H9 (cell line): ENCODE data around the gene NCOA5. TPM values are rescaled to one million over a fixed set of nuclear protein-coding genes. Genes with fewer than 3 reads are reported as not detected.

ENCODE experiments used
- DNase-seq: peaks from one replicate; pipeline ENCODE4 v3.0.0-alpha.2; 2017
- H2AFZ ChIP-seq: one replicate; pipeline ENCODE4 v1.6.1; 2013; ENCODE audit warnings: mild to moderate bottlenecking, low read length, control low read depth, moderate library complexity
- H2AK5ac ChIP-seq: 2 replicates; pipeline ENCODE4 v1.6.1; 2013; ENCODE audit warnings: low read length, control low read depth, mixed read lengths; ENCODE audit not compliant: insufficient read length
- H2BK120ac ChIP-seq: one replicate; pipeline ENCODE4 v1.6.1; 2013; ENCODE audit warnings: low read depth, mild to moderate bottlenecking, low read length, control low read depth, inconsistent platforms; ENCODE audit not compliant: poor library complexity, severe bottlenecking
- H2BK12ac ChIP-seq: 2 replicates; pipeline ENCODE4 v1.6.1; 2013; ENCODE audit warnings: low read length, control low read depth, mixed read lengths, low read depth; ENCODE audit not compliant: insufficient read length
- H2BK15ac ChIP-seq: 2 replicates; pipeline ENCODE4 v1.6.1; 2013; ENCODE audit warnings: low read depth, low read length, control low read depth
- H2BK20ac ChIP-seq: one replicate; pipeline ENCODE4 v1.6.1; 2013; ENCODE audit warnings: low read depth, mild to moderate bottlenecking, low read length, control low read depth, inconsistent platforms; ENCODE audit not compliant: poor library complexity, severe bottlenecking
- H2BK5ac ChIP-seq: 2 replicates; pipeline ENCODE4 v1.6.1; 2013; ENCODE audit warnings: low read length, control low read depth, mixed read lengths; ENCODE audit not compliant: insufficient read length
- H3K14ac ChIP-seq: 2 replicates; pipeline ENCODE4 v1.6.1; 2013; ENCODE audit warnings: low read length, control low read depth; ENCODE audit not compliant: insufficient read depth
- H3K18ac ChIP-seq: 2 replicates; pipeline ENCODE4 v1.6.1; 2013; ENCODE audit warnings: low read depth, mild to moderate bottlenecking, mixed read lengths, low read length, control low read depth; ENCODE audit not compliant: insufficient read length
- H3K23ac ChIP-seq: 2 replicates; pipeline ENCODE4 v1.6.1; 2013; ENCODE audit warnings: low read length, control low read depth, mixed read lengths, low read depth; ENCODE audit not compliant: insufficient read length
- H3K23me2 ChIP-seq: 2 replicates; pipeline ENCODE4 v1.6.1; 2013; ENCODE audit warnings: low read depth, mild to moderate bottlenecking, mixed read lengths, low read length, control low read depth; ENCODE audit not compliant: insufficient read length, poor library complexity, severe bottlenecking
- H3K27ac ChIP-seq: 2 replicates; pipeline ENCODE4 v1.5.1; 2013; ENCODE audit warnings: low read length, control low read depth, mixed read lengths, low read depth; ENCODE audit not compliant: insufficient read length
- H3K27me3 ChIP-seq: 2 replicates; pipeline ENCODE4 v1.6.1; 2013; ENCODE audit warnings: low read length, control low read depth, inconsistent platforms; ENCODE audit not compliant: insufficient read depth
- H3K4ac ChIP-seq: 2 replicates; pipeline ENCODE4 v1.6.1; 2013; ENCODE audit warnings: low read depth, mild to moderate bottlenecking, control low read depth, inconsistent platforms, low read length, moderate library complexity
- H3K4me1 ChIP-seq: 2 replicates; pipeline ENCODE4 v1.6.1; 2013; ENCODE audit warnings: low read length, control low read depth, inconsistent platforms; ENCODE audit not compliant: insufficient read depth
- H3K4me2 ChIP-seq: 2 replicates; pipeline ENCODE4 v1.6.1; 2013; ENCODE audit warnings: low read length, control low read depth, mixed read lengths; ENCODE audit not compliant: insufficient read length, insufficient read depth
- H3K56ac ChIP-seq: 2 replicates; pipeline ENCODE4 v1.6.1; 2013; ENCODE audit warnings: low read depth, mild to moderate bottlenecking, mixed read lengths, low read length, control low read depth; ENCODE audit not compliant: insufficient read length
- H3K79me1 ChIP-seq: 2 replicates; pipeline ENCODE4 v1.6.1; 2013; ENCODE audit warnings: low read depth, mild to moderate bottlenecking, moderate library complexity, low read length, control low read depth, inconsistent platforms; ENCODE audit not compliant: insufficient read depth, poor library complexity, severe bottlenecking
- H3K79me2 ChIP-seq: 2 replicates; pipeline ENCODE4 v1.6.1; 2013; ENCODE audit warnings: low read length, control low read depth, inconsistent platforms; ENCODE audit not compliant: insufficient read depth
- H3K9ac ChIP-seq: 2 replicates; pipeline ENCODE4 v1.6.1; 2013; ENCODE audit warnings: low read length, control low read depth, mixed read lengths; ENCODE audit not compliant: insufficient read length; ENCODE audit errors: extremely low read depth
- H3K9me3 ChIP-seq: one replicate; pipeline ENCODE4 v1.6.1; 2013; ENCODE audit warnings: low read depth, low read length, inconsistent platforms; ENCODE audit not compliant: control insufficient read depth
- H3T11ph ChIP-seq: one replicate; pipeline ENCODE4 v1.6.1; 2013; ENCODE audit warnings: mild to moderate bottlenecking, low read length, control low read depth, inconsistent platforms
- H4K20me1 ChIP-seq: one replicate; pipeline ENCODE4 v1.6.1; 2013; ENCODE audit not compliant: control insufficient read depth, insufficient read length, insufficient read depth
- H4K5ac ChIP-seq: 2 replicates; pipeline ENCODE4 v1.6.1; 2013; ENCODE audit warnings: low read depth, mild to moderate bottlenecking, mixed read lengths, low read length, control low read depth; ENCODE audit not compliant: insufficient read length
- H4K8ac ChIP-seq: replicated peaks from 2 replicates; pipeline ENCODE4 v1.6.1; 2013; ENCODE audit warnings: low read length, control low read depth, mixed read lengths, low read depth; ENCODE audit not compliant: insufficient read length
- H4K91ac ChIP-seq: 2 replicates; pipeline ENCODE4 v1.6.1; 2013; ENCODE audit warnings: low read depth, mild to moderate bottlenecking, moderate library complexity, mixed read lengths, low read length, control low read depth; ENCODE audit not compliant: insufficient read length
- H3K27ac Mint-ChIP-seq, 3 experiments: 2 replicates in 2 of 3; 3 replicates in 1 of 3; pipeline ENCODE4 v1.8.0; 2020 to 2021; ENCODE audit warnings: mixed read lengths in 3 of 3, mild to moderate bottlenecking in 1 of 3, moderate library complexity in 1 of 3
- H3K27me3 Mint-ChIP-seq: 2 replicates; pipeline ENCODE4 v1.8.0; 2021; ENCODE audit warnings: low read depth, mild to moderate bottlenecking, moderate library complexity, mixed read lengths
- H3K36me3 Mint-ChIP-seq, 3 experiments: 2 replicates in 2 of 3; 3 replicates in 1 of 3; pipeline ENCODE4 v1.8.0; 2020 to 2021; ENCODE audit warnings: low read depth in 3 of 3, mixed read lengths in 3 of 3; ENCODE audit not compliant: insufficient read depth in 1 of 3
- H3K4me1 Mint-ChIP-seq, 2 experiments: 2 replicates each; pipeline ENCODE4 v1.8.0; 2020; ENCODE audit warnings: mixed read lengths in 2 of 2
- H3K4me3 Mint-ChIP-seq, 2 experiments: 2 replicates in 1 of 2; 3 replicates in 1 of 2; pipeline ENCODE4 v1.8.0; 2020 to 2021; ENCODE audit warnings: mild to moderate bottlenecking in 2 of 2, mixed read lengths in 2 of 2, moderate library complexity in 1 of 2
- H3K9me3 Mint-ChIP-seq, 2 experiments: 2 replicates in 1 of 2; 3 replicates in 1 of 2; pipeline ENCODE4 v1.8.0; 2020; ENCODE audit warnings: mild to moderate bottlenecking in 2 of 2, mixed read lengths in 2 of 2, moderate library complexity in 1 of 2
- WGBS: extraction: QIAGEN DNeasy Blood & Tissue Kit; methylation state at CpG from one replicate; pipeline ENCODE4 v1.1.7; 2013; ENCODE audit warnings: missing lambda C conversion rate, low lambda C conversion rate, mixed read lengths; ENCODE audit not compliant: insufficient read length; ENCODE audit errors: extremely low coverage; 5-methylcytosine and 5-hydroxymethylcytosine counted together
- total RNA-seq: library from RNA; stranded (reverse); gene quantifications from 2 replicates; pipeline ENCODE4 v1.2.1, GENCODE V29; 2021
- TF ChIP-seq, protein P1 (sequence below): fragments of 200-600 bp; sonication (generic); conservative IDR thresholded peaks from 3 replicates; pipeline ENCODE4 v1.8.0; 2021; ENCODE audit warnings: antibody characterized with exemption, mild to moderate bottlenecking

Gene NCOA5
- total RNA-seq, 1 experiment from 2014 or later: 55.7 TPM

DNA sequence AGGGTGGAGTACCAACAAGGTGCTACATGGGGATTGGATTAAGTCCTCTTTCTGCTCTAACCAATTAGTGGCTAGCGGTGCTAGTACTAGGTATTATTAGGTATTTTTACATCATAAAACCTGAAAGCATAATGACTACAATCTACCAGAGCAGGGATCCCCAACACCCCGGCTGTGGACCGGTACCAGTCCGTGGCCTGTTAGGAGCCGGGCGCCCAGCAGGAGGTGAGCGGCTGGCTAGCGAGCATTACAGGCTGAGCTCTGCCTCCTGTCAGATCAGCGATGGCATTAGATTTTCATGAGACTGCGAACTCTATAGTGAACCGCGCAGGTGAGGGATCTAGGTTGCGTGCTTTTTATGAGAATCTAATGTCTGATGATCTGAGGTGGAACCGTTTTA is 19.2 kb upstream of the NCOA5 start:
- Histone ChIP-seq H3K4ac (no peak overlapping the region), H4K5ac (no peak overlapping the region), H2BK120ac (no peak overlapping the region), H2BK15ac (no peak overlapping the region), H3K27me3 (peaks cover 2% of the 10 kb centered on the region; the same call in 1 of the 2 replicates), H3K14ac (no peak overlapping the region), H3T11ph (no peak overlapping the region), H3K4me2 (no peak overlapping the region), H2AFZ (no peak overlapping the region), H3K18ac (no peak overlapping the region), H3K9me3 (no peaks in the 10 kb centered on the region), H4K8ac (no peak overlapping the region), H3K79me1 (no peaks in the 10 kb centered on the region), H2BK5ac (no peak overlapping the region), H2BK20ac (no peak overlapping the region), H2BK12ac (no peak overlapping the region), H3K4me1 (no peaks in the 10 kb centered on the region), H3K23ac (no peak overlapping the region), H4K91ac (no peak overlapping the region), H2AK5ac (no peak overlapping the region), H3K79me2 (no peaks in the 10 kb centered on the region), H3K56ac (no peak overlapping the region), H4K20me1 (no peaks in the 10 kb centered on the region), H3K23me2 (no peaks in the 10 kb centered on the region), H3K27ac (no peak overlapping the region), H3K9ac (no peak overlapping the region)
- DNase-seq: no peak
- no peaks in the 10 kb centered on the region for H3K36me3 Mint-ChIP-seq
- WGBS: no CpG with 5 or more reads among the region's 14 CpGs
- peaks cover 0 to 8% of the 10 kb centered on the region in 2 experiments; a peak in 2 of 4 replicates for H3K4me1 Mint-ChIP-seq
- TF ChIP-seq, protein P1, sequence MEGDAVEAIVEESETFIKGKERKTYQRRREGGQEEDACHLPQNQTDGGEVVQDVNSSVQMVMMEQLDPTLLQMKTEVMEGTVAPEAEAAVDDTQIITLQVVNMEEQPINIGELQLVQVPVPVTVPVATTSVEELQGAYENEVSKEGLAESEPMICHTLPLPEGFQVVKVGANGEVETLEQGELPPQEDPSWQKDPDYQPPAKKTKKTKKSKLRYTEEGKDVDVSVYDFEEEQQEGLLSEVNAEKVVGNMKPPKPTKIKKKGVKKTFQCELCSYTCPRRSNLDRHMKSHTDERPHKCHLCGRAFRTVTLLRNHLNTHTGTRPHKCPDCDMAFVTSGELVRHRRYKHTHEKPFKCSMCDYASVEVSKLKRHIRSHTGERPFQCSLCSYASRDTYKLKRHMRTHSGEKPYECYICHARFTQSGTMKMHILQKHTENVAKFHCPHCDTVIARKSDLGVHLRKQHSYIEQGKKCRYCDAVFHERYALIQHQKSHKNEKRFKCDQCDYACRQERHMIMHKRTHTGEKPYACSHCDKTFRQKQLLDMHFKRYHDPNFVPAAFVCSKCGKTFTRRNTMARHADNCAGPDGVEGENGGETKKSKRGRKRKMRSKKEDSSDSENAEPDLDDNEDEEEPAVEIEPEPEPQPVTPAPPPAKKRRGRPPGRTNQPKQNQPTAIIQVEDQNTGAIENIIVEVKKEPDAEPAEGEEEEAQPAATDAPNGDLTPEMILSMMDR: no peak
- no peak overlapping the region for H3K4me3 Mint-ChIP-seq
- peaks cover 58% of the 10 kb centered on the region for H3K27me3 Mint-ChIP-seq
- no peak overlapping the region; a peak in 1 of 7 replicates for H3K27ac Mint-ChIP-seq
- H3K9me3 Mint-ChIP-seq: no peaks in the 10 kb centered on the region
